Mammary epithelial cell (primary cell): ENCODE results near the gene SPPL2B.

ENCODE experiments used
- CTCF ChIP-seq, 2 donors: IDR thresholded peaks in 1 of 2; conservative IDR thresholded peaks in 1 of 2; 2 replicates each; pipeline ENCODE4 v1.5.1; 2011 to 2012; ENCODE audit warnings: inconsistent platforms in 2 of 2, low read length in 2 of 2, mild to moderate bottlenecking in 2 of 2, control low read depth in 1 of 2, low read depth in 1 of 2; ENCODE audit not compliant: insufficient read depth in 1 of 2; ENCODE audit errors: extremely low read depth in 1 of 2
- EZH2 ChIP-seq: IDR thresholded peaks from 2 replicates; pipeline ENCODE4 v1.6.1; 2012; ENCODE audit warnings: low read length, inconsistent platforms, borderline replicate concordance

GRCh38 chr19:2343289-2343982 lies 15.0 kb downstream of the SPPL2B start:
- TF ChIP-seq CTCF (conservative IDR thresholded peaks at IDR 0.05 in 1 of 2, IDR thresholded peaks at IDR 0.05 in 1 of 2; ENCODE audit: extremely low read depth in 1 of 2, insufficient read depth in 1 of 2, low read depth in 1 of 2, low read length in 2 of 2) (no peak), EZH2 (no peak)
